Inferior parietal cortex (tissue), 1 donor: ENCODE measurements around the gene DYNC1I1.

Experiments used
- DNase-seq: peaks from one replicate; pipeline ENCODE4 v3.0.0-alpha.2; 2016; ENCODE audit errors: extremely low spot score

Gene DYNC1I1

DNA sequence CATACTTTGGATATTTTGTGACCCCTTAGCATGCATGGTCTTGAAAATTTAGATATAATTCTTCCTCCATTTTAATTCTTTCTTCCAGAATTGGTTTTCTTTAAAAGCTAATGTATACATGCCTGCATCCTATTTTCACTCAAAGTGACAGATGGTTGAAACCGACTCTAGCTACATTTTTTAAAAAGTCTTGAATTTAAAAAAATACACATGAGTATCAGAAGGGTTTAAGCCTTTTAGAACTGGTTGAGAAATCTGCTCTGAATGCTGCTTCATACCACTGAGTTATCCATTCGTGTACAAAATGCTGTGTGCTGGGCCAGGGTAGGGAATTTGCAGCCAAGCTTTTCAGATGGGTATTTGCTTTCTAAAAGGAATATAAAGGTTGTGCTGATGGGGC, 16.5 kb downstream of the DYNC1I1 start:
- DNase-seq: no peak

GRCh38 chr7:95793658-95794057, 21.3 kb downstream of the DYNC1I1 start:
- DNase-seq: no peak

DNA sequence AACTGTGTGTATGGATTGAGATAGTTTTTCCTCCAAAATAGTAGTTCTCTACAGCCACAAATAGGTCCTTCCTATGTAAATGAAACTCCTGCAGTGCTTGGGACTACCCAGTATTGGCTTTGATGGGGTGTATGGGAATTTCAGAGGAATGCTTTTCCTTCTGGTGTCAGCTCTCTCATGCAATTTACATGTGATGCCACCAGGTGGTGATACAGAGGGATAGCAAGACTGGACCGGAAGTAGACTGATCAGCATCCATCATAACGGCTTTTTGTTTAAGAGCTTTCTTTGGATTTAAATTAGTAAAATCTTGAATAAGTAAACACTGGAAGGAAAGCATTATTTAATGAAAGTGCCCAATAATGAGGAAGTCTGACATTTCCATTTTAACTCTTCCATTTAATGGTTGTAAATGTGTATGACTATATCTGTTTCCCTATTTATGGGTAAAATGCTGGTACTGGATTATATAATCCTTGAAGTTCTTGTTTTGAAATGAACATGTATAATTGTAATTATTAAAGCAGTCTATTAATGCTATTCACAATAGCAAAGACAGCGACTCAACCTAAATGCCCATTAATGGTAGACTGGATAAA, 22.7 kb downstream of the DYNC1I1 start:
- DNase-seq: no peak

DNA sequence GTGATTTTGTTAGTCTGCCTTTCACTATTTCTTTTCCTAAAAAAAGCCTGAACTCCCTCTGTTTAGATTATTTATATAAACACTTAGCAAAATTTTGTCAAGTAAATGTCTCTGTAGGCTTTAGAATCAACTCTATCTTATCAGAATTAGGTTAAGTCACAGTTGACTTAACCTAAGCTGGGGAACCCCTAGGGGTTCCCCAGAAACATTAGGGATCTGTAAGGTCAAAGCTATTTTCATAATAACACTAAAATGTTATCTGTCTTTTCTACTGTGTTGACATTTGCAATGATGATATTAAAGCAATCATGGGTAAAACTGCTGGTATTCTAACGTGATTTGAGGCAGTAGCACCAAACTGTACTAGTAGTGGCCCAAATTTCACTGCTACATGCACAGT, 24.3 kb downstream of the DYNC1I1 start:
- DNase-seq: no peak

- no peak for DNase-seq
These were observed 26.1 kb downstream of the DYNC1I1 start for GRCh38 chr7:95798401-95798930.

DNA sequence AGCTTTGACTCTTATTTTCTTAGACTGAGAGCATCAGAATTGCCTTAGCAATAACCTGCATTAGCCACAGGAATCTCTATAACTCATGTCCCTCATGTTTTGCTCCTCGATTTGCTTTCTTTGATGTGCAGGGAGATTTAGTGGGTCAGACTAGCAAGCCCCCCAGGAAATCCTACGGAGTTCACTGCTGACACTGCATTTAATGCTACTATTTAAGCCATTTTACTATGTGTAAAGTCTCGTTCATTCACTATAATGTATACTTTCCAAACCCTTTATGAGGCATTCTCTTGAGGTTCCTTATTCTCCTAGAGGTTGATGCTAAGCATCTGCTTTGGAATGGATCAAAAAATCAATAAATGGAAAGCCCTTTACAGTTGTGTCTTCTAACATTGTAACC, 28.4 kb downstream of the DYNC1I1 start:
- no peak for DNase-seq

- DNase-seq: no peak
These were observed 29.9 kb downstream of the DYNC1I1 start for GRCh38 chr7:95802270-95802669.

GRCh38 chr7:95804052-95804451, 31.7 kb downstream of the DYNC1I1 start:
- no peak for DNase-seq

DNA sequence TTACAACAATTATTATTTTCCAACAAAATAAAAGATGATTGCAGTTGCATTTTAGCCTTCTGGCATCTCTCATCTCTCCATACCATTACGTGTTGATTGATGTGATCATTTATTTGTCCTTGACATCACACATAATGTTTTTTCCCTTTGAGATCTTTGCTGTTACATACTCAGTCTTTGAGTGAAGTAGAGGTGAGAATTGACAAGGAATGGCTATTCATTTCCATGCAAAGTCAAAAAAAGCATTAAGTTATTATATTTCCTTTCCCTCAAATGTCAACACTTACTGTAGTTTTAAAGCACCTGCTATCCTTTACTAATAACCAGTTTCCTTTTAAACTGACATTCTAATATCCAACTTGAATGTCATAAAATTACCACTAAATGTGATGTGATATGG, 33.6 kb downstream of the DYNC1I1 start:
- DNase-seq: no peak

GRCh38 chr7:95808396-95808795, 36.0 kb downstream of the DYNC1I1 start:
- no peak for DNase-seq

GRCh38 chr7:95811846-95812445, 39.6 kb downstream of the DYNC1I1 start:
- DNase-seq: no peak

DNA sequence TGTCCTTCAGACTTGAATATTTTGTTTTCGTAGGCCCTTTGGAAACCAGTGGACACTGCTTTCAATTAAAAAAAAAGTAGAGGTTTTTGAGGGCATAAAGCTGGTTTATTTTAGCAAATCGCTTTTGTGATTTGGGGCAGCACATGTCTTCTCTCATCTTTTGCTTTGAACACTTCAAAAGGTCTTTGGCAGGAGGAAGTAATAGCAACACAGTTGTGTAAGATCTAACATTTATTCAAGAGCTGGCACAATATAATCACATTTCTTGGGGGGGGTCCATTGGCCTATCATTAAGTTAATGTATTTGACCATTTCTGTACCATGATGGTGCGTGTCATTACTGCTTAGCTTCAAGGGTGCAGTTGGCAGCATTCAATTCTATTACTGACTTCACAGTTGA, 42.4 kb downstream of the DYNC1I1 start:
- DNase-seq: no peak

- no peak for DNase-seq
These were observed 45.7 kb downstream of the DYNC1I1 start for GRCh38 chr7:95817866-95818640.

DNA sequence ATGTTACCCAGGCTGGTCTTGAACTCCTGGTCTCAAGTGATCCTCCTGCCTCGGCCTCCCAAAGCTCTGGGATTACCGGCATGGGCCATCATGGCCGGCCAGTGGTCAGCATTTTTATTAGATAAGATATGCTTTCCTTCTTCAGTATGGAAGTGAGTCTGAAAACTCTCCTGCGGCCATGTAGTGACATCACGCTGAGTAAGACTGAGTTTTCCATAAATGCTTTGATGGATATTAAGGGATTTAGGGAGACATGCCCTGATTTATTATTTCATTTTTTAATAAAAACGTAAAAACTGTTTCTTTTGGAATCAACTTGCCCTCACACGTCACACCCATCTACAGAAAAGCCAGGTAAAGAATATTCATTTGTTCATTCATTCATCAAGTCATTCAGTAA, 48.4 kb downstream of the DYNC1I1 start:
- no peak for DNase-seq

DNA sequence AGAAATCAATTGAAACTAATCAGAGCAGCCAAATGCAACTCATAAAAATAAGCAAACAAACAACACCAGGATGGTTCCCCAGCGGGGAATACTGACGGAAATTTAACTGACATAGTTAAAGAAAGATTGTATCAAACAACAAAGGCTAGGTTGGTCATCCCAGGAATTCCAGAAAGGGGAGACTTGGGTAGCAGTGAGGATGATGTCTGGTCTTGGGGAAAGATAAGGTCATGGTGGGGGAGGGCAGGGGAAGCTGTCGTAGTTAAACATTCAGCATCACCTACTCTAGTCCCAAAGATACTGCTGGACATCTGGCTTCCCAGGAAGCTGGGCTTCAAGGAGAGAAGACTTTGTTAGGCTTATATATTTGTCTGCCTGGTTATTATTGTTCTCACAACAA, 50.4 kb downstream of the DYNC1I1 start:
- DNase-seq: no peak

DNA sequence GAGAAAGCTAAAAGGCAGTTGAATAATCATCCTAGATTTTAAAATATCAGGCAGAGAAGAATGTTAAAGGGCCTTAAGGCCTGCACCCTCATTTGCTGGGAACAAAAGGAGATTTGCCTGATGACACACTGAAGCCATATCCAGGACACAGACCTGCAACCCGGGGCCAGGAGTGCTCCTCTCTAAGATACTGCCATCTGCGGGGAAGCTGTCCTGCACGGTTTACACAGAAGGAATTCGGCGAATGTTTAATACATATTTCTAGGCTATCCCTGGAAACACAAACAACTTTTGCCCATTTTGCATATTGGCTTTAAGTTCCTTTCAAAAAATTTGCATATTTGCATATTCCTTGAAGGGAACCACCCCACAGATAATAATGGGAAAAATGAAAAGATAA, 52.3 kb downstream of the DYNC1I1 start:
- DNase-seq: no peak

DNA sequence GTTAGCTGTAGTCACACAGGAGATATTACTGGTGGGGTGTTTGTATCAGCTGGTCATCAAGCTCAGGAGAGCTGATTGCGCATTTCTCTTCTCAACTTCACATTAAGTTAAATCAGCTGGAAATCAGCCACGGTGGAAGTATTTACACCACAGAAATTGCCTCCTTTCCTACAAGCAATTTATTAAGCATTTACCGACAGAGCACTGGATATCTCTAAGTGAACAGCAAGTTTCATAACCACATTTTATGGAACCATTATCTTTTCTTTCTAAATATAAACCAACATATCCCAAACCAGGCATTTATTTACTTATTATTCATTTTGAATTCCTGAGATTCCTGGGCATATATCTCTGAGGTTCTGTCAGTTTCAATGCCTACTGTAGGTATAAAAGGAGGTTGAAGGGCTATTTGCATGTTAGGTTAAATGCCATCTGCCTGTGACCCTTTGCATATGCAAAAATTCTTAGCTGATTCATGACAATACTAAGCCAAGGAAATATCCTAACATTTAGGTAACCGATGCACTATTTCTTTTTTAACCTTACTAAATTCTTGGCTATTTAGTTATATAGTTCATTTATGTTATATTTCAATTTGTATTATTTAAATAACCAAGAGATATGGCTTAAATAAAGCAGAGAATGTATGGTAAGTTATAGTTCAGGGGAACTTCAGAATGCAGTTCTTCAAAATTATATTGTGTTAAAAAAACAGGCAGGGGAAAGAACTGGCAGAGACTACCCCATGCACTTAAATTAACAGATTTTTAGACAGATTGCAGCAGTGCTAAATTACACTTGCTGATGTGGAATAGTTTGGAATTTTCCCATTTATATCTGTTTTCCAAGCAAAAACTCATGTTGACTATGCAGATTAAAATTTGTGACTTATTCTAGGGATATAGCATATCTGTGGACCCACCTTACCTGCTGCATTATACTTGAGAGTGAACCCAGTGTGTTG, 56.8 kb downstream of the DYNC1I1 start:
- DNase-seq: no peak

DNA sequence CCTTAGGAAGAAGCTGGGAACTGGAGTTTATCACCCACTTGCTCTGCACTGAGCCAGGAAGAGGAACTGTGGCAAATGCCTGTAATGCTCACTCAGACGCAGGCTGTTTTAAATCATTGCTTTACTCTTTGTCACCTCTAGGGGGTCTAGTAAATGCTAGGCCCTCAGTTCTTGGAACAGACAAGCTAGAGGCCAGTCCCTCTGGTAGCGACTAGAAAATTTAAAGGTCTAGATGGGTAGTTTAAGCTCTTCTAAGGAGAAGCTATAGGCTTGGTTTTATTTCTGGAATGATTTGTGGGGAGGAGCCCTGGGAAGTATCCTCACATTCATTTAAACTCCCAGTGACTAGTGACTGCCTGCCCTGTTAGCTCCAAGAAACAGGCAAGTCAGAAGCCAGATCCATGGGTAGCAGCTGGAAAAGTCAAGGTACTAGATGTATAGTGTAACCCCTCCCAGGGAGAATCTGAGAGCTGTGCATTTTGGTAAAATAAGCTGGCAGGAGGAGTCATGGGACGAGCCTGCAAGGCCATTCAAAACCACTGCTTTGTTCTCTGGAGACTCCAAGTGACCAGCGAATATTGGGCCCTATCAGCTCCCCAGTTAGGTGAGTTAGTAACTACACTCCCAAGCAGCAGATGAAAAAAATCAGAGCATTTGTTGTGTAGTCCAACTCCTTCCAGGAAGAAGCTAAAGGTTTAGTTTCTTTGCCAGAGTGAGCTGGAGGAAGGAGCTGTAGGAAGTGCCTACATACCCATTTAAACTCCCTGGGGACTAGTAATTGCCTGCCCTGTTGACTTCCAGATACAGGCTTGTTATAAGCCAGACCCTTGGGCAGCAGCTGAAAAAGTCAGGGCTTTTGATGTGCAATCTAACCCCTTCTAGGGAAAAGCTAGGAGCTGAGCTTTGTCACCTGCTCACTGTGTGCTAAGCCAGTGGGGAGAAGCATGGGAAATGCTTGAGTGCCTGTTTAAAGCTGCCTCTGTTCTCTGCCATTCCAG, 68.9 kb downstream of the DYNC1I1 start:
- no peak for DNase-seq

DNA sequence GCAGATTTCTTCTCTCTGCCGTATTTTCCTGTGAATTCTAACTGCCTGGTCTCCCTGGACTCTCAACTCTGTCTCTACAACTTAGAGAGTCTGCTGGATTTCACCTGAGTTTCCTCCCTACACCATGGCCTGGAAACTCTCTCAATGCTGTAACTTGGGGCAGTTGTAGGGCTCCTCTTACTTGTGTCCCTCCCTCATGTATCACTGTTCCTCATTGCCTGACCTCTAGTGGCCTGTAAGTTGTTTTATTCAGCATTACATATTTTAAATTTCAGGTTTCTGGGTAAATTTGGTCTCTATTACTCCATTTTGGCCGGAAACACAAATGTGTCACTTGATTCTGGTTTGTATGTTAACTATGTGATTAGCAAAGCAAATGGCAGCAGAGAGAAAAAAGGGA, 70.9 kb downstream of the DYNC1I1 start:
- DNase-seq: no peak

GRCh38 chr7:95845007-95845406, 72.7 kb downstream of the DYNC1I1 start:
- no peak for DNase-seq

- no peak for DNase-seq
These were observed 74.7 kb downstream of the DYNC1I1 start for GRCh38 chr7:95847061-95847460.
